Adrenal gland (tissue), 5 donors: ENCODE measurements around the gene TMEM72.

Source experiments
- CTCF ChIP-seq, 6 experiments: fragments of 450-650 bp in 4 of 6; fragments of 200-600 bp in 2 of 6; sonication (generic) in 1 of 6; IDR thresholded peaks; 1 replicate in 5 of 6; 2 replicates in 1 of 6; pipeline versions ENCODE4 v1.5.1 to v1.8.0; 2016 to 2021; ENCODE audit warnings: antibody characterized with exemption in 6 of 6, mild to moderate bottlenecking in 2 of 6, moderate library complexity in 1 of 6
- POLR2A ChIP-seq, 2 donors: fragments of 450-650 bp; IDR thresholded peaks; one replicate each; pipeline ENCODE4 v1.6.1; 2017; ENCODE audit warnings: antibody characterized with exemption in 2 of 2, mild to moderate bottlenecking in 2 of 2, moderate library complexity in 1 of 2
- donor health status: DM: no; HTN: no; CAD: no.

DNA sequence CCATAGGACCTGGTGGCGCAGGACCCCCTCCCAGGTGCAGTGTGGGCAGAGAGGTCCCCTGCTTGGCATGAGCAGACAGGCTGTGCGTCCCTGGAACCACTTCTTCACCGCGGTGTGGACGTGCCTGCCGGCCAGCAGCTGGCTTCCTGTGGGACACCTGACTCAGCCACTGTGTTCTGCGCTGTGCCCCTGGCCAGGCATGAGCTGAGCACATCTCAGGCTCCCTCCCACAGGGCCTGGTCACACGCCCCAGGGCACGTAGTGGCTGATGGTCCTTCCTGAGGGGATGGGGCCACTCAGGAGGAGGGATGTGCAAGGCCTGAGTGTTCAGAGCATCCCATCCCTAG lies 71.0 kb downstream of the TMEM72 start:
- TF ChIP-seq CTCF (IDR thresholded peaks at IDR 0.05) (no peak), POLR2A (IDR thresholded peaks at IDR 0.05) (no peak)
